HEK293T (cell line): ENCODE results near the gene TOMM70.

Experiments used
- ELF4 ChIP-seq: fragments of 450-650 bp; IDR thresholded peaks from 2 replicates; pipeline ENCODE4 v1.6.1; 2017; ENCODE audit warnings: antibody characterized with exemption
- FOXA1 ChIP-seq: fragments of 450-650 bp; IDR thresholded peaks from 2 replicates; pipeline ENCODE4 v1.6.1; 2016; ENCODE audit warnings: mild to moderate bottlenecking
- HDGF ChIP-seq: fragments of 450-650 bp; IDR thresholded peaks from 2 replicates; pipeline ENCODE4 v1.6.1; 2017; ENCODE audit warnings: antibody characterized with exemption, borderline replicate concordance
- SUZ12 ChIP-seq: fragments of 450-650 bp; IDR thresholded peaks from 2 replicates; pipeline ENCODE4 v1.6.1; 2016; ENCODE audit warnings: mild to moderate bottlenecking

DNA sequence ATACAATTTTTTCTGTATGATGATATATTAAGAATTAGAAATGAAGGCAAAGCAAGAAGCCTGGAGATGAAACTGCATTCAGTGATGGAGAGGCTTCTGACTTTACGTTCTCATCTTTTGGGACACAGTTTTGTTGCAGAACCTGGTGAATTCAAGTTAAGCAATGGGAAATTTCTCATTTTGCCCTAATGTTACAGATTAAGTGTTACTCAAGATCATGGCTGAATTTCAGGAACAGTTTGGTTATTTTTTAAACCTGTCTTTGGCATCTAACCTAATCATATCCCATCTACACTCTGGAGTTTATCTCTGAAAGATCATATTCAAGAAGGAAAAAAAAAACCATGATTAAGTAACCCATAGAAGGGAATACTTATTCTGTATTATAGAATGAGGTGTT is 60.4 kb downstream of the TOMM70 start:
- TF ChIP-seq ELF4, result no peak
- TF ChIP-seq HDGF, result no peak
- no peak for TF ChIP-seq FOXA1
- TF ChIP-seq SUZ12, result no peak
